Panc1 (cell line): ENCODE data around the gene RGS5. TPM values are rescaled to one million over a fixed set of nuclear protein-coding genes. Genes with fewer than 3 reads are reported as not detected.

ENCODE experiments used
- ATAC-seq: fragments of 200-7000 bp; cut with Tn5 transposase; 2 replicates; pipeline ENCODE4 v1.9.1; 2020; ENCODE audit warnings: mild to moderate bottlenecking, moderate library complexity
- BruUV-seq: library from RNA; stranded (reverse); fragments of 400-500 nt; replicated peaks from 2 replicates; lab custom pipeline; 2021; lab: Mats Ljungman, UMichigan
- CTCF ChIA-PET: fragments of 300-600 bp; sonication (Branson Sonifier 250); formaldehyde crosslinking; loops from one replicate; lab custom pipeline; 2022; ENCODE audit warnings: antibody characterized with exemption; lab: Charles Lee
- POLR2A ChIA-PET: fragments of 300-600 bp; sonication (Branson Sonifier 250); formaldehyde crosslinking; loops from one replicate; lab custom pipeline; 2022; ENCODE audit warnings: antibody characterized with exemption; lab: Charles Lee
- DNase-seq: peaks from one replicate; pipeline ENCODE4 v3.0.0-alpha.2; 2010; ENCODE audit warnings: low read depth, low spot score
- H3K27ac ChIP-seq: 2 replicates; pipeline ENCODE4 v1.5.1; 2011; ENCODE audit warnings: mild to moderate bottlenecking, low read length, inconsistent platforms
- H3K27me3 ChIP-seq: fragments of 200-500 bp; sonication (Bioruptor generic); 2 replicates; pipeline ENCODE4 v1.6.0; 2014; ENCODE audit warnings: low read length, inconsistent platforms; ENCODE audit not compliant: control insufficient read depth, insufficient read depth
- H3K36me3 ChIP-seq: fragments of 200-500 bp; sonication (Bioruptor generic); 2 replicates; pipeline ENCODE4 v1.5.1; 2014; ENCODE audit warnings: inconsistent platforms, mild to moderate bottlenecking, low read length, moderate library complexity; ENCODE audit not compliant: control insufficient read depth, insufficient read depth
- H3K4me1 ChIP-seq: 2 replicates; pipeline ENCODE4 v1.5.1; 2011; ENCODE audit warnings: inconsistent platforms, mild to moderate bottlenecking, low read length, moderate library complexity; ENCODE audit not compliant: control insufficient read depth, insufficient read depth
- H3K4me3 ChIP-seq, 2 experiments: 2 replicates each; pipeline ENCODE4 v1.5.1; 2011 to 2012; ENCODE audit warnings: low read depth in 2 of 2, low read length in 2 of 2, mild to moderate bottlenecking in 2 of 2, inconsistent platforms in 1 of 2, moderate library complexity in 1 of 2
- H3K9me3 ChIP-seq: fragments of 200-500 bp; sonication (Bioruptor generic); 2 replicates; pipeline ENCODE4 v1.5.1; 2014; ENCODE audit warnings: low read depth, mild to moderate bottlenecking, inconsistent platforms, low read length, moderate library complexity; ENCODE audit not compliant: control insufficient read depth, insufficient read depth
- POLR2AphosphoS5 ChIP-seq: IDR thresholded peaks from 2 replicates; pipeline ENCODE4 v1.6.1; 2012; ENCODE audit warnings: mild to moderate bottlenecking, low read depth, low read length, moderate library complexity
- SIN3A ChIP-seq: IDR thresholded peaks from 2 replicates; pipeline ENCODE4 v1.6.1; 2012; ENCODE audit warnings: low read depth, mild to moderate bottlenecking, low read length, moderate library complexity, borderline replicate concordance; ENCODE audit not compliant: insufficient read depth
- TCF7L2 ChIP-seq: IDR thresholded peaks from 2 replicates; pipeline ENCODE4 v1.6.1; 2011; ENCODE audit warnings: mild to moderate bottlenecking, low read depth, low read length, inconsistent platforms
- in situ Hi-C: cut with HindIII; loops from 2 replicates; pipeline ENCODE4 v1.10.0; 2016; ENCODE audit warnings: low sequenced_read_pairs, low pct_unique_long_range_greater_than_20kb
- intact Hi-C: fragments of 100-400 bp; cut with micrococcal nuclease; formaldehyde crosslinking; loops from one replicate; pipeline ENCODE4 v1.10.0; 2022; ENCODE audit not compliant: unreplicated experiment
- total RNA-seq: library from RNA; stranded (reverse); gene quantifications from one replicate; pipeline ENCODE4 v1.2.1, GENCODE V29; 2021; ENCODE audit not compliant: unreplicated experiment
- TF ChIP-seq, protein P1 (sequence below), 2 experiments: IDR thresholded peaks; 2 replicates each; pipeline ENCODE4 v1.6.1; 2011 to 2012; ENCODE audit warnings: low read depth in 2 of 2, control low read depth in 1 of 2, low read length in 1 of 2, mild to moderate bottlenecking in 1 of 2, moderate library complexity in 1 of 2; ENCODE audit not compliant: insufficient read depth in 1 of 2
- TF ChIP-seq, protein P2 (sequence below): fragments of 450-650 bp; IDR thresholded peaks from 2 replicates; pipeline ENCODE4 v1.5.1; 2017; ENCODE audit warnings: mild to moderate bottlenecking

The RGS5 gene
- total RNA-seq, 1 experiment from 2014 or later: 1.5 TPM

DNA sequence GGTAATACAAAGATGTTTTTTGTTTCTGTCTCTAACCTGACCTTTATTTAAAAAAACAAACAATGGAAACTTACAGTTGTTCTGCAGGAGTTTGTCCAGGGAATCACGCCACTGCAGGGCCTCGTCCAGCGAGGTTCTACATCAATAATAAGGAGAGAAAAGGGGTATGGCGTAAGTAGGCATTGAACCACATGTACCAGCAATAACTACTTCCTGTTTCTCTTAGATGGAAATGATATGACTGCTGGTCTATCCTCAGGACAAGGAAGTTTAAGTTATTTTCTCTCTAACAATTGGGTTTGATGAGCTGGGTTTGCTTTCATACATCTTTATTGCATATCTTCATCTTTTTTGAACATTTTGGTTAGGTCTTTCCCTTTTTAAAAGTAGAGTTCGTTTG lies 40.9 kb downstream of the RGS5 start:
- ATAC-seq (no peak), DNase-seq (no peak)
- POLR2A ChIA-PET: no interaction called here
- H3K9me3 ChIP-seq: no peaks in the 10 kb centered on the region
- intact Hi-C loops (no loop called here), in situ Hi-C loops (no loop called here)
- no peaks in the 10 kb centered on the region for H3K4me1 ChIP-seq
- no peak for TF ChIP-seq TCF7L2
- H3K27me3 ChIP-seq: no peaks in the 10 kb centered on the region
- no peak overlapping the region for H3K27ac ChIP-seq
- H3K4me3 ChIP-seq: no peak overlapping the region
- CTCF ChIA-PET: no interaction called here
- no TSS peak for BruUV-seq
- no peaks in the 10 kb centered on the region for H3K36me3 ChIP-seq

DNA sequence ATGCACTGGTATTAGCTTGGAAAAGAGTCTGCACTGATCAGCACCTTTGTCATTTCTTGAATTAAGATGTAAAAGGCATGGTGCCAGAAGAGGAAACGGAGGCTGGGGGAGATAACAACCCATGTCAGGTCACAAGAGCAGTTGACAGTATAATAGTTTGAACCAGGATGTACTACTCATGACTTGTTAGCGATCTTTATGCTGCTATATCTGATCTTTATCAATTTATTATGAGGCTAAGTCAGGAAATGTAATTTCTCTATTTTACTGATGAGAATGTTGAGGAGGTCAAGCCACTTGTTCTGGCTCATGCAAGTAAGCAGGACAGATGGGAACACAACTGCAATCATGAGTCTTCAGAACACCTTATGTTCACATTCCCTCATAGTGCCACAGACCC lies 41.4 kb downstream of the RGS5 start:
- Histone ChIP-seq H3K27ac (no peak overlapping the region), H3K4me1 (no peaks in the 10 kb centered on the region), H3K36me3 (no peaks in the 10 kb centered on the region), H3K27me3 (no peaks in the 10 kb centered on the region), H3K9me3 (no peaks in the 10 kb centered on the region), H3K4me3 (no peak overlapping the region)
- ChIA-PET POLR2A (no interaction called here), CTCF (no interaction called here)
- intact Hi-C loops (no loop called here), in situ Hi-C loops (no loop called here)
- BruUV-seq: no TSS peak
- DNase-seq: no peak
- ATAC-seq: no peak
- TF ChIP-seq, protein P1, sequence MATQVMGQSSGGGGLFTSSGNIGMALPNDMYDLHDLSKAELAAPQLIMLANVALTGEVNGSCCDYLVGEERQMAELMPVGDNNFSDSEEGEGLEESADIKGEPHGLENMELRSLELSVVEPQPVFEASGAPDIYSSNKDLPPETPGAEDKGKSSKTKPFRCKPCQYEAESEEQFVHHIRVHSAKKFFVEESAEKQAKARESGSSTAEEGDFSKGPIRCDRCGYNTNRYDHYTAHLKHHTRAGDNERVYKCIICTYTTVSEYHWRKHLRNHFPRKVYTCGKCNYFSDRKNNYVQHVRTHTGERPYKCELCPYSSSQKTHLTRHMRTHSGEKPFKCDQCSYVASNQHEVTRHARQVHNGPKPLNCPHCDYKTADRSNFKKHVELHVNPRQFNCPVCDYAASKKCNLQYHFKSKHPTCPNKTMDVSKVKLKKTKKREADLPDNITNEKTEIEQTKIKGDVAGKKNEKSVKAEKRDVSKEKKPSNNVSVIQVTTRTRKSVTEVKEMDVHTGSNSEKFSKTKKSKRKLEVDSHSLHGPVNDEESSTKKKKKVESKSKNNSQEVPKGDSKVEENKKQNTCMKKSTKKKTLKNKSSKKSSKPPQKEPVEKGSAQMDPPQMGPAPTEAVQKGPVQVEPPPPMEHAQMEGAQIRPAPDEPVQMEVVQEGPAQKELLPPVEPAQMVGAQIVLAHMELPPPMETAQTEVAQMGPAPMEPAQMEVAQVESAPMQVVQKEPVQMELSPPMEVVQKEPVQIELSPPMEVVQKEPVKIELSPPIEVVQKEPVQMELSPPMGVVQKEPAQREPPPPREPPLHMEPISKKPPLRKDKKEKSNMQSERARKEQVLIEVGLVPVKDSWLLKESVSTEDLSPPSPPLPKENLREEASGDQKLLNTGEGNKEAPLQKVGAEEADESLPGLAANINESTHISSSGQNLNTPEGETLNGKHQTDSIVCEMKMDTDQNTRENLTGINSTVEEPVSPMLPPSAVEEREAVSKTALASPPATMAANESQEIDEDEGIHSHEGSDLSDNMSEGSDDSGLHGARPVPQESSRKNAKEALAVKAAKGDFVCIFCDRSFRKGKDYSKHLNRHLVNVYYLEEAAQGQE (IDR thresholded peaks at IDR 0.05; ENCODE audit: insufficient read depth in 1 of 2, low read depth in 2 of 2, low read length in 1 of 2): no peak
- TF ChIP-seq, protein P2, sequence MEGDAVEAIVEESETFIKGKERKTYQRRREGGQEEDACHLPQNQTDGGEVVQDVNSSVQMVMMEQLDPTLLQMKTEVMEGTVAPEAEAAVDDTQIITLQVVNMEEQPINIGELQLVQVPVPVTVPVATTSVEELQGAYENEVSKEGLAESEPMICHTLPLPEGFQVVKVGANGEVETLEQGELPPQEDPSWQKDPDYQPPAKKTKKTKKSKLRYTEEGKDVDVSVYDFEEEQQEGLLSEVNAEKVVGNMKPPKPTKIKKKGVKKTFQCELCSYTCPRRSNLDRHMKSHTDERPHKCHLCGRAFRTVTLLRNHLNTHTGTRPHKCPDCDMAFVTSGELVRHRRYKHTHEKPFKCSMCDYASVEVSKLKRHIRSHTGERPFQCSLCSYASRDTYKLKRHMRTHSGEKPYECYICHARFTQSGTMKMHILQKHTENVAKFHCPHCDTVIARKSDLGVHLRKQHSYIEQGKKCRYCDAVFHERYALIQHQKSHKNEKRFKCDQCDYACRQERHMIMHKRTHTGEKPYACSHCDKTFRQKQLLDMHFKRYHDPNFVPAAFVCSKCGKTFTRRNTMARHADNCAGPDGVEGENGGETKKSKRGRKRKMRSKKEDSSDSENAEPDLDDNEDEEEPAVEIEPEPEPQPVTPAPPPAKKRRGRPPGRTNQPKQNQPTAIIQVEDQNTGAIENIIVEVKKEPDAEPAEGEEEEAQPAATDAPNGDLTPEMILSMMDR: no peak
- TF ChIP-seq SIN3A: no peak
- TF ChIP-seq TCF7L2: no peak
- TF ChIP-seq POLR2AphosphoS5: no peak

DNA sequence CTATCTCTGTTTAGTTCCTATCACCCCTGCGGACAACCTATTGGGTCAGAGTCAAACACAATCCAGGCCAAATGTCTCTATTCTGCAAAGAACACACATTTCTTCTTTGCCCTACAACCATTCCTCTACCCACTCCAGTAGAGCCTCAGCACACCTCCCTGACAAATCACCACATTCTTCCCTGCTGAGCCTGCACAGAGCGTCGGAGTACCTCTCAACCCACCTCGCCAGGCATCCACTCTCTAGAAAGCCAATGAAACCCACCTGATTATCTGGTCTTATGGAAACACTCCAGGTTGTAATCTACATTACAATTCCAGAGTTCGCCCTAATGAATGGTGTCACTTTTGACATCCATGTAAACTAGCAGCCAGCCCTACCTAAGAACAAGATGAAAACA lies 47.1 kb downstream of the RGS5 start:
- H3K4me1 ChIP-seq: no peaks in the 10 kb centered on the region
- CTCF ChIA-PET: no interaction called here
- no peak overlapping the region for H3K27ac ChIP-seq
- in situ Hi-C loops: no loop called here
- DNase-seq (no peak), ATAC-seq (no peak)
- intact Hi-C loops: no loop called here
- POLR2A ChIA-PET: no interaction called here
- no peak overlapping the region for H3K4me3 ChIP-seq
- H3K9me3 ChIP-seq: no peaks in the 10 kb centered on the region
- no peak for TF ChIP-seq SIN3A
- TF ChIP-seq, protein P2: no peak
- TF ChIP-seq, protein P1 (IDR thresholded peaks at IDR 0.05; ENCODE audit: insufficient read depth in 1 of 2, low read depth in 2 of 2, low read length in 1 of 2): no peak
- TF ChIP-seq POLR2AphosphoS5: no peak
- TF ChIP-seq TCF7L2: no peak
- H3K27me3 ChIP-seq: no peaks in the 10 kb centered on the region
- no TSS peak for BruUV-seq
- H3K36me3 ChIP-seq: no peaks in the 10 kb centered on the region
